Epithelial cell of prostate (primary cell): Measurements from ENCODE around the gene FUNDC1.
"Not testable (repeated sequence)": the region's sequence is repeated elsewhere in the genome, so short reads cannot be mapped to it uniquely, and the experiment has no call there.

ENCODE experiments used
- DNase-seq: peaks from one replicate; pipeline ENCODE4 v3.0.0-alpha.2; 2011; ENCODE audit warnings: low read depth, low spot score
- H3K27ac ChIP-seq: fragments of 450-650 bp; 2 replicates; pipeline ENCODE4 v1.5.1; 2017; ENCODE audit warnings: mild to moderate bottlenecking

The FUNDC1 gene, protein sequence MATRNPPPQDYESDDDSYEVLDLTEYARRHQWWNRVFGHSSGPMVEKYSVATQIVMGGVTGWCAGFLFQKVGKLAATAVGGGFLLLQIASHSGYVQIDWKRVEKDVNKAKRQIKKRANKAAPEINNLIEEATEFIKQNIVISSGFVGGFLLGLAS

DNA sequence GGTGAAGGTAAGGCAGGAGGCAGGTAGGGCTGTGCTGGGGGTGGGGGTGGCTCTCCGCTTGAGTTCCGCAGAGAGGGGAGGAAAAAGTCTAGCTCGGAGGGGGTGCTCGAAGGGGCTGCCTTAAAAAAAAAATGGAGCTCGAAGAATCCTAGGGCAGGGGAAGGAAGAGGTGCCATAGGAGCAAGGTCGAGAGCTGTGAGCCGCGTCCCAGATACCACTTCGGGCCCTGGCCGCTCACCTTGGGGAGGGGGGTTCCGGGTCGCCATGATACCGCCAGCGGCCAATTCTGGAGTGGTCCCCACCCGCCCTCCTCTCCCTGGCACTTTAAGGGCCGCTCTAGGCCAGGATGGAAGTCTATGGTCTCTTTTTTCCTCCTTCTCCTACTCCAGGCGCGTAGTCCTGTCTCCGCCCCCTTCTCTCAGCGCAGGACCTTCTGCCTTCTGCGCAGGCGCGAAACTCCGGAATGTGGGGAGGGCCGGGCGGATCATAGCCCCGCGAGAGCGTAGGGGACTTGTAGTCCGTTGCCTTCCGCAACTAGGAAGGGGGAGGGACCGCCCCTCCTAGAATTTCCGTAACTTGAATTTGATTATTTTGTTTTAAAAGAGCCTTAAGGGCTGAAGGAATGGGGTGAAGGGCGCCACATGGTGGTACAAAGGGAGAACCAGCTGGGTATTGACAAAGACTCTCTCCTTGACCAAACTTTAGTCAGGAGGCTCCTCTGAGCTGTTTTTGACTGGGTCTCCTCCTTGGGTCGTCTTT is at the start of gene FUNDC1:
Gene FUNDC1 (minus strand): TSS at position 293 of the 759 bp plus-strand sequence. CDS start 27 bp downstream, at position 266.
- DNase-seq: peak; percentile 48
- peak within 1 kb of the TSS; percentile 37 for H3K27ac ChIP-seq

DNA sequence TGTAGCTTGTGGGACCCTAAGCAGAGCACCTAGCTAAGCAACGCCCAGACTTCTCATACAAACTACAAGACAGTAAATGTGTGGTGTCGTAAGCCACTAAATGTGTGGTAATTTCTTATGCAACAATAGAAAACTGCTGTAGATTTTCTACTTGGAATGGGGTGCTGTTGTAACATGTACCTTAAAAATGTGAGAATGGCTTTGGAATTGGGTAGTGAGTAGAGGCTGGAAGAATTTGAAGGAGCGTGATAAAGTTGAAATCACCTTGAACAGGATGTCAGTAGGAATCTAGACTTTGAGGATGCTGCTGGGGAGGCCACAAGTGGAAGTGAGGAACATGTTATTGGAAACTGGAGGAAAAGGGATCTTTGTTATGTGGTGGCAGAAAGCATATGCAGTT is 43.2 kb upstream of the FUNDC1 start:
- DNase-seq: peak; percentile 8
- H3K27ac ChIP-seq: no peak overlapping the region

DNA sequence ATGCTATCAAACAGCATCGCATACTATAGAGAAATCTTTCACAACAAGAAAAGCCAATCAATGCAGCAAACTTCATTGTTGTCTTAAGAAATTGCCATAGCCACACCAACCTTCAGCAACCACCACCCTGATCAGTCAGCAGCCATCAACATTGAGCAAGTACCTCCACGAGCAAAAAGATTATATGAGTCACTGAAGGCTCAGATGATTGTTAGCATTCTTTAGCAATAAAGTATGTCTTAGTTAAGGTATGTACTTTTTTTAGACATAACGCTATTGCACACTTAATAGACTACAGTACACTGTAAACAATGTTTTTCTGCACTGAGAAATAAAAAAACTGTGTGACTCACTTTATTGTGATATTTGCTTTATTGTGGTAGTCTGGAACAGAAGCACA is 37.8 kb upstream of the FUNDC1 start:
- DNase-seq: peak; percentile 40
- no peak overlapping the region for H3K27ac ChIP-seq

DNA sequence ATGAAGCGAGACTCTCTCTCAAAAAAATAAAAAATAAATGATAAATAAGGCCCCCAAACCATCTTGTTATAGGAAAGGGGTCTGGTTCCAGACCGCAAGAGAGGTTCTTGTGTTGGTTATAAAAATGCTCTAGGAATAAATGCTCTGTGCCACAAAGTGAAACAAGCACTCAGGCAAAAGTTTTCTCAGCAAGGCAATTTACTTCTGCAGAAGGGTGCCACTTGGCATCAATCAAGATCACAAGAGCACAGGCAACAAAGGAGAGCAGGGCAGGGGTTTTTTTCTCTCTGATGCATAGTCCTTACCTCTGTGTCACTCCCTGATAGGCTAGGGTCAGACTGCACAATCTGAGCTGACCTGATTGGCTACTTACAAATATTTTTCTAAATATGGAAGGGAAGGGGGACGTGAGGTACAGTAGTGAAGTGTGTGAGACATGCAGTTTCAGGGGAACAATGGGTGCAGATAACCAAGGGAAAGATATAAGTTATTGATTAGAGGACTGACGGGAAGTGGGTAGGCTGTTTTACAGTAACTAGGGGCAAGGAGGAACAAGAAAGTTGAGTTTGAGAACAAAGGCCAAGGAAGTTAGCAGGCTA is 29.8 kb upstream of the FUNDC1 start:
- no peak overlapping the region for H3K27ac ChIP-seq
- DNase-seq: no peak

DNA sequence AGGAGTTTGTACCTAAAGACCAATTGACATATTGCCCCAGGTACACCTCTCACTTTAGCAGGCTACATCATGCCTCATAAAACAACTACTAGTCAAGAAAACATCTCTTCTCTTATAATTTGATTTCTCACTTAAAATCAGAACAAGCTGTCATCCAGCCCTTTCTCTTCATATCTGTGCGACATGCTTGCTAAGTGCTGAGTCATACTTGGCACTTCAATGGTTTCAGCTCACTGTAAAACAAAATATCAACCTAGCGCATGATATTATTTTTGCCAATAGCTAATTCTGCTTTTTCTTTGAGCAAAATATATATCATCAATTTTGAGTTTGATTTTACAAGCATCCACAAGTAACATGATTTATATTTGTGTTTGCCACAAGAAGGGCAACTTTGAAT is 27.9 kb upstream of the FUNDC1 start:
- no peak for DNase-seq

DNA sequence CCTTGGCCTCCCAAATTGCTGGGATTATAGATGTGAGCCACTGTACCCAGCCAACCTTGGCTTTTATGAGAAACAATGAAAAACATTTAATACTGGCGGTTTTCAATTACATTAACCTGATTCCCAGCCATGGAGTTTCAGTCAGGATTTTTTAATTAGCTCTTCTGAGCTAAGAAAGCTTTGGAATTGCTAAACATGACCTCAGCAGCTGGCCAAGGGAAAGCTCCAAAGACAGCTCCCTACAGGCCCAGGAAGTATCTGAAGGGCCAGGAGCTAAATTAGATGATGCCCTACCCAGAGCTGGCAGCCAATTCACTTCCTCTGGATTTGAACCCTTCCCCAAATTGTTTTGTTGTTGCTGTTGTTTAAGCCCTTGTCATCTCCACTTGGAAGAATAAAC is 26.5 kb upstream of the FUNDC1 start:
- no peak overlapping the region for H3K27ac ChIP-seq
- no peak for DNase-seq

More for the DNA sequence above, 27.9 kb upstream of the FUNDC1 start:
- H3K27ac ChIP-seq: no peak overlapping the region

DNA sequence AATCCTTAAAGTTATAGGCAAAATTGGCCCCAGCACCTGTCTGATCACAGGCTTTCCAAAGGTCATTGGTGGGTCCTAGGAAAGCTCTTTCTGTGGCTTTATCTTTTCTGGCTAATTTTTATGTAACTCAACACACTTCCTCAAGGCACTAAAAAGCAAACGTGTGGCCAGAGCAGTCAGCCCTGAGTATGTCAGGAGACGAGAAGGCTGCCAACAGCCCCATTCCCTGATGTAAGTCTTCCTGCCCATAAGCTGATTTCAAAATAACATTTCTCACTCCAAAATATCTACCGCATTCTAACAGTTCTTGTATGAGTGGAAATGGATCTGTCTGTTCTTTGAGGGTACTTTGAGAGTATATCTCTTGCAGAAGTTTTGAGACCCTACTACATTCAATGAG is 25.5 kb upstream of the FUNDC1 start:
- no peak overlapping the region for H3K27ac ChIP-seq
- DNase-seq: no peak

DNA sequence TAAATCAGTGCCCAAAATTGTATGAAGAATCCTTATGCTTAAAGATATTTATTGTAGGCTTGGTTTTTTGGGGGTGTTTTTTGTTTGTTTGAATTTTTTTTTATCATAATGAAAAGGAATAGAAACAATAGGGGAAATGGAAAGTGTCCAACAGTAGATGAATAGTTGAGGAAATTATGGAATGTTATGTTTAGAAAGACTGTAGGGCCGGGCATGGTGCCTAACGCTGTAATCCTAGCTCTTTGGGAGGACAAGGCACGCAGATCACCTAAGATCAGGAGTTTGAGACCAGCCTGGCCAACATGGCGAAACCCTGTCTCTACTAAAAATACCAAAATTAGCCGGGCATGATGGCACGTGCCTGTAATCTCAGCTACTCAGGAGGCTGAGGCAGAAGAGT is 19.2 kb upstream of the FUNDC1 start:
- DNase-seq, H3K27ac ChIP-seq: not testable (repeated sequence)

DNA sequence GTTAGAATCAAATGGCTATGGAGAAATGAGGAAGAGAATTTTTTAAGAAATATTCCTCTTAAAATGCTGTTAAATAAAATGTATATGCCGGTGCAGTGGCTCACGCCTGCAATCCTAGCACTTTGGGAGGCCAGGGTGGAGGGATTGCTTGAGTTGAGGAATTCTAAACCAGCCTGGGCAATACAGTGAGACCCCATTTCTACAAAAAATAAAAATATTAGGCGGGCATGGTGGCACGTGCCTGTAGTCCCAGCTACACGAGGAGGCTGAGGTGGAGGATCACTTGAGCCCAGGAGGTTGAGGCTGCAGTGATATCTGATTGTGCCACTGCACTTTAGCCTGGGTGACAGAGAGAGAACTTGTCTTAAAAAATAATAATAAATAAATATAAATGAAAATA is 7.9 kb upstream of the FUNDC1 start:
- no peak overlapping the region for H3K27ac ChIP-seq
- no peak for DNase-seq

DNA sequence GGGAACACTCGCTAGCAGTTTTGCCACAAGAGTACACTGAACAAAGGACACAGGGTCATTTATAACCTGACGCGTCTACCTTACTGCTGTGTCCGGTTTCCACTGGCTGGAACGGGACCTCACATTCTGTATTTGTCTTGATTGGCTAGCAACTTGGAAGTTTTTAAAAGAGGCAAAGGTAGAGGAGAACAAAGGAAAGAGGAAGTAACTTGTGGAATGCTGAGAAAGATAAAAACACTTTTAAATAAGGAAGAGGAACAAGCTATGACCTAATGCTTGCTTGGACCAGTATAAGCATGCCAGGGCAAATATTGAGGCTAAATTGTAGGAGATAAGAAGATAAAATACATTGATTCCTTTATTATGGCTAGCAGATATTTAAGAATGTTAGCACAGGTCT is 2.8 kb upstream of the FUNDC1 start:
- DNase-seq: not testable (repeated sequence)
- peak overlapping the region; percentile 58 for H3K27ac ChIP-seq

DNA sequence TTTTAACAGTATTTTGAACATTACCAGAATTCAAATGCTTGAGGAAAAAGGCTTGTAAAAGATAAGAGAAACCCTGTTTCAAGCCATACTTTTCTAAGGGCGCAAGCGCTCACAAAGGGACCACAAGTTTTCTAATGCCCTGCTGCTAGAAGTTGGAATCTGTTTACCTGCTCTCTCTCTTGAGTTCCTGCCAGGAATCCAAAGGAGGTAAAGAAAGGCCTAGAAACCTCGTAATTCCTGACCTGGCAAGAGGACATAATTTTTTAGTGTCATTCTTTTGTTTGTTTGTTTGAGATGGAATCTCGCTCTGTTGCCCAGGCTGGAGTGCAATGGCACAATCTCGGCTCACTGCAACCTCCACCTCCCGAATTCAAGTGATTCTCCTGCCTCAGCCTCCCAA is 1.4 kb upstream of the FUNDC1 start:
- no peak overlapping the region for H3K27ac ChIP-seq
- no peak for DNase-seq

DNA sequence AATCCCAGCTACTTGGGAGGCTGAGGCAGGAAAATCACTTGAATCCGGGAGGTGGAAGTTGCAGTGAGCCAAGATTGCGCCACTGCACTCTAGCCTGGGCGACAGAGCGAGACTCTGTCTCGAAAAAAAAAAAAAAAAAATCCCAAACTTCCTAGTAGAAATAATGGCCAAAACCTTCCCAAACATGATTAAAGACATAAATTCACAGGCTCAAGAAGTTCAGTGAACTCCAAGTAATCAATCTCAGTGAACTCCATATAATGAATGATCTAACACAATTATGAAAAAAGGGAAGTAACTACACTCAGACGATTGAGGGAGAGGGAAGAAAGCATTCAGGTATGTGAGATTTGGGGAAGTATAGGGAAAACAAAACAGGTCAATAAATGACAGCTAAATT is 6.5 kb downstream of the FUNDC1 start:
- H3K27ac ChIP-seq: no peak overlapping the region
- no peak for DNase-seq

DNA sequence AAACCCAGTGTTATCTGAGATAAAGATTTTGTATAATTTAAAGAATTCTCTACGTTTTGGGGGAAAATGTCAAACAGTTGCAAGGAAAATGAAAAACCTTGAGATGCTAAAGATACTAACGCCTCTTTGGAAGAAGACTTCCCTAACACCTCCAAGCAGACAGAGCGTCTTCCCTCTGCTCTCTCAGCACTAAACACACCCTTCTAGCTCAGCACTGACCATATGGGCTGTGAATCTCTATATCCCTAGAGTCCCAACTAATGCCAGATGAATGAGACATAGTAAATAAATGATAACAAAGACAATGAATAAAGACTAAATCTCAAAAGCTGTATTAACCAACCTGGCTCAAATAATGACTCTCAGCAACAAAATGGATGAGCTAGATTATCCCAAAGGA is 13.3 kb downstream of the FUNDC1 start:
- no peak for DNase-seq

DNA sequence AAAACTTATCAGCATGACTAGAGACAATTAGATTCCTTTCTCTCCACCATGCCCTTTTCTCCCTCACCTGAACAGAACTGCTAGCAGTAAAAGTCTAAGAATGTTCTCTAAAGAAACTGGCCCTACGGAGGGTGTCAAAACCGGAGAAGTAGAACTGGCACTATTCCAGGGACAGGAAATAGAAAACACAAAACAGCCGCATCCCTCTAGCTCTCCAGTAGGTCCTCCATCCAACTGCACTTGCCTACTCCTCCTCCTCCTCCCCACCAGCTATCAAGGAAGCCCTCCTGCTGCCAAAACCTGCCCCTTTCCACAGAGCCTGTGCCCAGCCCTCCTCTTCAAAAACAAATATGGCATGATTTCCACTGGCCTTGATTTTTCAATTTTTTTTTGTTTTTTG is 28.4 kb downstream of the FUNDC1 start:
- H3K27ac ChIP-seq: no peak overlapping the region
- DNase-seq: no peak

More for the DNA sequence above, 13.3 kb downstream of the FUNDC1 start:
- H3K27ac ChIP-seq: no peak overlapping the region

DNA sequence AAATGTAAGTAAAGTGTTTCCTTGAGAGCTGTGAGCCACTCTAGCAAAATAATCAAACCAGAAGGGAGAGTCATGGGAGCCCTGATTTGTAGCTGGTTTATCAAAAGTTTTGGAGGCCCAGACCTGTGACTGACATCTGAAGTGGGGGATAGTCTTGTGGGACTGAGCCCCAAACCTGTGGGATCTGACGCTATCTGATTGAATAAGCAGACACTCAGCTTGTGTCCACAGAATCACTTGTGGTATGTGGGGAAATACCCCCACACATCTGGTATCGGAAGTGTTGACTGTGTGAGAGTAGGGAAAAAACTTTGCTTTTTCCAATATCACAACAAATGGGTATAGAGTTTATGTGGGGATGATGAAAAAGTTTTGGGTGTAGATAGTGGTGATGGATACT is 35.4 kb downstream of the FUNDC1 start:
- H3K27ac ChIP-seq: no peak overlapping the region
- DNase-seq: no peak

DNA sequence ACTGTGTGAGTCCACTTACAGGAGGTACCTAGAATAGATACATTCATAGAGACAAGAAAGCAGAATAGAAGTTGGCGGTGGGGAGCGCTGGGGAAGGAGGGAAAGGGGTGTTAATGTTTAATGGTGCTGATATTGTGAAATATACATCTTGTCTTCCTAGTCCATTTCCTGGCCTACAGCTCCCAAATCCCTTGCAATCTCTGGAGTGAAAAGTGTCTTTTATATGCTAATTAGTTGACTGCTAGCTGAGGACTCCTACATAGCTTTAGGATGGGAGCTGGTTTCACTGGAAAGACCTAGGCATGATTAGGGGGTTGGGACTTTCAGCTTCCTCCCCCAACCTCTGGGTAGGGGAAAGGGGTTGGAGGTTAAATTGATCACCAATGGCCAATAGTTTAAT is 36.0 kb downstream of the FUNDC1 start:
- H3K27ac ChIP-seq: no peak overlapping the region
- no peak for DNase-seq

DNA sequence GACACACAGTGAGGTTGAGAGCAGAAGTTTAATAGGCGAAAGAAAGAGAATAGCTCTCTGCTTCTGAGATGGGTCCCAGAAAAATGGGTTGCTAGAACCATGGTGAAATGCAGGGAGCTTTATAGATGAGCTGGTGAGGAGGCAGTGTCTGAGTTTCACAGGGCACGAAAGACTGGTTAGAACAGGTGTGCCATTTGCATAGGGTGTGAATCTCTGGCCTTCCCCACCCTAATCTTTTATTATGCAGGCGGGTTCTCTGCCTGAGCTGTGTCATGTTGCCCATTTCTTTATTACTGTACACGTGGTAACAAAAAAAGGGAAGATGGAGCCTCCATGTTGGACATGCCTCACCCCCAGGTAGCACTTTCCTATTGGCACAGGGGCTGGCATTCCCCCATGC is 39.1 kb downstream of the FUNDC1 start:
- DNase-seq: no peak

DNA sequence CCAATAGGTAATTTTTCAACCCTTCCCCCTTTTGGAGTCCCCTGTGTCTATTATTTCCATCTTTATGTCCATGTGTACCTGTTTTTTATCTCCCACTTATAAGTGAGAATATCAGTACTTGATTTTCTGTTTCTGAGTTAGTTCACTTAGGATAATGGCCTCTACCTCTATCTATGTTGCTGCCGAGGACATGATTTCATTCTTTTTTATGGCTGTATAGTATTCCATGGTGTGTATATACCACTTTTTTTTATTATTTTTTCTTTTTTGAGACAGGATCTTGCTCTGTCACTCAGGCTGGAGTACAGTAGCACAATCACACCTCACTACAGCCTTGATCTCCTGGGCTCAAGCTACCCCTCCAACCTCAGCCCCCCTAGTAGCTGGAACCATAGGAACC is 47.6 kb downstream of the FUNDC1 start:
- no peak for DNase-seq
- no peak overlapping the region for H3K27ac ChIP-seq

More for the DNA sequence above, 39.1 kb downstream of the FUNDC1 start:
- no peak overlapping the region for H3K27ac ChIP-seq

DNA sequence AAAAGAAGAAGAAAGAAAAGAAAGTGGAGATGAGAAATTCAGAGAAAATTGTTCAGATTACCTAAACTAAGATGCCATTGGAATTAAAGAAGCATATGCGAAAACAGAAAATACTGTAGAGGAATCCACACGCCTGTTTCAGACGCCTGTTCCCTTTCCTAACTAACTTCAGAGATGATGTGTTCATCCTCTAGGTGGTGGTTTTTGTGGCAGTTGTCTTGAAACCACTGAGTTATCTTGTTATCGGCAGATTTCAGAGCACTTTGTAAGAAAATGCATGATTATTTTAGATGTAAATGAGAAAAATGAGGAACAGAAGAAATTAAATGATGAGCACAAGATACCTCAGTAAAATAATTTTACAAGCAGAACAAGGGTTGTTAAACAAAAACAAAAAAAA is 48.3 kb downstream of the FUNDC1 start:
- no peak overlapping the region for H3K27ac ChIP-seq
- DNase-seq: no peak

DNA sequence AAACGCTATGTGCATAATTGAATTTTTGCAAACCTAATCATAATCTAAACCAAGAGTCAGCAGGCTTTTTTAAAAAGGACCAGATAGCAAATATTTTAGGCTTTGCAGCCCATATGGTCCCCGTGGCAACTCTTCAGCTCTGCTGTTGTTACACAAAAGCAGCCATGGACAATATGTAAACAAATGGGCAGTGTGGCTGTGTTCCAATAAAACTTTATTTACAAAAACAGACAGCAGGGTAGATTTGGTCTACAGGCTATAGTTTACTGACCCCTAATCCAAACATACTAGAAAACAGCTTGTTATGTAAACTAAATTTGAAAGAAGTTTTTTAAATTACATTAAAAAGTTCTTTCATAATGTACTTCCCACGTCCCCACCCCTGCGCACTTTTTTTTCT is 53.1 kb downstream of the FUNDC1 start:
- H3K27ac ChIP-seq: no peak overlapping the region
- no peak for DNase-seq

DNA sequence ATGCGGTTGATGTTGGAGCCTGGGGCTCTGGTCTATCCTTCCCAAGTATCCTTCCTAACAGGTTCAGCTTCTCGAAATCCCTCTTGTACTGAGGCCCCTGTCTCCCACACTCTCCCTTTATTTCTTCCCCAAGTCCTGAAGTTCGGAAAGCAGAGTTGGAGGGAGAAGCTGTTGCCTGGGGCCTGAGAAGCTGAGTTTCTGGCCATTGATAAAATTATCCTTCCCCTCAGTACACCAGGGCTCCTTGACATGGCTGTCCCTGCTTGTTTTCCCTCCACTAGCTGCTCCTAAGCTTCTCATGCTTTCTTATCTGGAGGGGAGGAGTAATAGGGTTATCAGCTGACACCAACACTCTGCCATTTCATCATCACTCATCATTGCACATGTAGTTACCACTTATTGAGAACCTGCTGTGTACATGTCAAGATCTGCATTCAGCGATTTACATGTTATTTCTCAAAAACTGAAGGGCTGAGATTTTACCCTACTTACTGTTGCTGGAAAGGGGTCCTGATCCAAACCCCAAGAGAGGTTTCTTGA is 58.0 kb downstream of the FUNDC1 start:
- DNase-seq: no peak
- H3K27ac ChIP-seq: no peak overlapping the region
